ELF-1 (cell line): ENCODE measurements around the gene RABEP1.

Experiments
- DNase-seq: peaks from one replicate; pipeline ENCODE4 v3.0.0-alpha.2; 2016; ENCODE audit warnings: low read depth, low spot score

The RABEP1 gene

DNA sequence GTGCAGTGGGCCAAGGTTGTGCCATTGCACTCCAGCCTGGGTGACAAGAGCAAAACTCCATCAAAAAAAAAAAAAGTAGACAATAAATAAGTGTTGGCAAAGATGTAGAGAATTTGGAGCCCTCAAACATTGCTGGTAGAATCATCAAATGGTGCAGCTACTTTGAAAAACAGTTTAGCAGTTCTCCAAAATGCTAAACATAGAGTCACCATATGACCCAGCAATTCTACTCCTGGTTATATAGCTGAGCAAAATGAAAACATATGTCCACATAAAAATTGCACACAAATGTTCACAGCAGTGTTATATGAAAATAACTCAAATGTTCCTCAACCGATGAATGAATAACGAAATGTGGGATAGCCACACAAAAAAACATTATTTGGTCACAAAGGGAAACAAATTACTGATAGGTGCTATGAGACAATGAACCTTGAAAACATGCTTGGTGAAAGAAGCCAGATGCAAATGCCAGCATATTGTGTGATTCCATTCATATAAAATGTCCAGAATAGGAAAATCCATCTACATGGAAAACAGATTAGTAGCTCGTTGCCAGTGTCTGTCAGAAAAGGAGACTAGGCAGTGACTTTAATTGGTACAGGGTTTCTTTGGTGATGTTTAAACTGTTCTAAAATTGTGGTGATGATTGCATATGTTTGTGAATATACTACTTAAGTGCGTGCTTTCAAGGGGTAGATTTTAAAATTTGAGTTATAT is 12.7 kb upstream of the RABEP1 start:
- DNase-seq: no peak

DNA sequence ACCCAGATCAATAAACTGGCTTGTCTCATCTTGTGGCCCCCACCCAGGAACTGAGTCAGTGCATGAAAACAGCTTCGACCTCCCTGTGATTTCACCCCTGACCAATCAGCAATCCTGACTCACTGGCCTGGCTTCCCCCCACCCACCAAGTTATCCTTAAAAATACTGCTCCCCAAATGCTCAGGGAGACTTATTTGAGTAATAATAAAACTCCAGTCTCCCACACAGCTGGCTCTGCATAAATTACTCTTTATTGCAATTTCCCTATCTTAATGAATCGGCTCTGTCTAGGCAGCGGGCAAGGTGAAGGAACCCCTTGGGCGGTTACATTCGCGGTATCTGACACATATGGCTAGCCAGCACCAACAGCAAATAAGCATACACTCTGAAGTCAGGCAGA is 9.8 kb upstream of the RABEP1 start:
- no peak for DNase-seq

DNA sequence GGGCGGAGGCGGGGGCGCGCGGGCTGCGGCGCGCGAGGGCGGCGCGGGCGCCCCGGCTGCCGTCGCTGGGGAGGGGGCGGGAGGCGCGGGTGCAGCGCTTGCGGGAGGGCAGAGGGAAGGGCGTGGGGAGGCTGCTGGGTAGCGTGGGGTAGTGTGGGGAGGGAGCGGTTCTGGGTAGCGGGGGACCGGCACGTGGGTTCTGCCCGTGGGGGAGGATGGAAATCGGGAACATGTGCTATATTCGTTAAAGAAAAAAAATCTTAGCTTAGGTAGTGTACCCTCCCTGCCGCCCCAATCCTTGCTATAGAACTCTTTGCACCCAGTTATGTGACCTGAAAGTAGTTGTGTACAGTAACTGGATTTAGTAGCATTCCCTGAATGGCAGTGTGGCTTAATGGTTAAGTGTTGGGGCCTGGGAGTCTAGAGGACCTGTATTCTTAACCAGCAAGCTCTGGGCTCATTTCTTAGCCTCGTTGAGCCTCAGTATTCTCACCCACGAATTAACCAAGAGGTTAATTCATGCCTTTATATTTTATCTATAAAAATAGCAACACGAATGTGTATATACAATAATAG is 646 bp downstream of the RABEP1 start:
- no peak for DNase-seq

DNA sequence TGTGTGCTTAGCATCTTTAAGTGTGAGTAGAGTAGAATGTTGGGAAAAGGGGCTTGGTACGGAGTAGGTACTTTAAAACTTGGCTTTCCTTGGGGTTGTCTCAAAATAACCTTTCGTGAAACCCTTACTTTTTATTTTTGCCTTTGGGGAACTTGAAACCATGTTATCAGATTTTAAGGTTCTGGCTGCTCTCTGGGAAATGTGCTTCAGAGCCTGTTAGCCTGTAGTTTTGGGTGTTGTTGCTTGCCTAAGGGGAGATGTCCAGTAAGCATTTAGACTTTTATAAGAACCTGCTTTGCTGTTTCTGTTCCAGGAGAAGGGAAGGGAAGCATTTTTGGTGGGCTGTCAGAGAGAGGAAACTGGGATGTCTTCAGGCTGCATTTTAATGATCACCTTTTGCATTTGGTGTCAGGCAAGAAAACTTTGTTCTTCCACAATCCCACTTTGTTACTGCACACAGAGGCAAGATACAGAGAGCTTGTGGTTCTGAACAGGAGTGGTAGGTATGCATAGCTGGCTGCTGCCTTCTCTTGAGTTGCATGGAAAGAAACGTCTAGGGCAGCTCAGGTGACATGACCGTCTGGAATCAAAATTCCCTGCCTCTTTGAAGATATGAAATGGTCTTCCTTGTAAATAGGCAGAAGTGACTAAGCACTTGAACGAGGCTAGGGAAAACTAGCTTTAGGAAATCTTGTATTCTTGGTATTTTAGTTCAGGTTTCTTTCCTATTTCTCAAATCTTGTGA is 1.7 kb downstream of the RABEP1 start:
- peak; percentile 58 for DNase-seq

DNA sequence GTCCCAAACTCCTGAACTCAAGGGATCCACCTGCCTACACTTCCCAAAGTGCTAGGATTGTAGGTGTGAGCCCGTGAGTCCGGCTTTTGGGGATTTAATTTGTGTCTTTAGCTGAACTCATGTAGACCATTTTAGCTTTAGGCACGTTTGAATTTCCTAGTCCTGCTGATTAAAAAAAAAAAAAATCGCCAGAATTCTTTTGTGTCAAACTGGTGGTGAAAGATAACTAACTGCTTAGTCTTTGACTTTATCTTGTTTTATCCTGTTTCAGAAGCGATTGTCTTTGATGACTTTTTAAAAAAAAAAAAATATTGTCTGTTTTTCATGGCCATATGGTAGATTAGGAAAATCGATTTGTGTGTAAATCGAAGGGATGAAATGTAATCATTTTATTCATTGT is 2.6 kb downstream of the RABEP1 start:
- DNase-seq: no peak

DNA sequence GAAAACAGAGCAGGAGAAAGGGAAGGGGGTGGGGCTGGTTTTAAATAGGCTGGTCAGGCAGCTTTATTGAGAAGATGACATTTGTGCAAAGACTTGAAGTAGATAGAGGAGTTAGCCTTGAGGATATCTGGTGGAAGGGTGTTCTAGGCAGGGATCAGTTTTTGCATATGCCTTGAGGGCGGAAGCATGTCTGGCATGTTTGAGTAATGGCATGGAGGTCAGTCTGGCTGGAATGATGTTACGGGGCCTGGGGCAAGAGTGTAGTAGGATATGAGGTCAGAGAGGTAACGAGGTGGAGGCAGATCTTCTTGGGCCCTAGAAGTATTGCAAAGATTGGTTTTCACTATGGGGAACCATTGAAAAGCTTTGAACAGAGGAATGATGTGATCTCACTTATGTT is 4.8 kb downstream of the RABEP1 start:
- DNase-seq: peak; percentile 96

DNA sequence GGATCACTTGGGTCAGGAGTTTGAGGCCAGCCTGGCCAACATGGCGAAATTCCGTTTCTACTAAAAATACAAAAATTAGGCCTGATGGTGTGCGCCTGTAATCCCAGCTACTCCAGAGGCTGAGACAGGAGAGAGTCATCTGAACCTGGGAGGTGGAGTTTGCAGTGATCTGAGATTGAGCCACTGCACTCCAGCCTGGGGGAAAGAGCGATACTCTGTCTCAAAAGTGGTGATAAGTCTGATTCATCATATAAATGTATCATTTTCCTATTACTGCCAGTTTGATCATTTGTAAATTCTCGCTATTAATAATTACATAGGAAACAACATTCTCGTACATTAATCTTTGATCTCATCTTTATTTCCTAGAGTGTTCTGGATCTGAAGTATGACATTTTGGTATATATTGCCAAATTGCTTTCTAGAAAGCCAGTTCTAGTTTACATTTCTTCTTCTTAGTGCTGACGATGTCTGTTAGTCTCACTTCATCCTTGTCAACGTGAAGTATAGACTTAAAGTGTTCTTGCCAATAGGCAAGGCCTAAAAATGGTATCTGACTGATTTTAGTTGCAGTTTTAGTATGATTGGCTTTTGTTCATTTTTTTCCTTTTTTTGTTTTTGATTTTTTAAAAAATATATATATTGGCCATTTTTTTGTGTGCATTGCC is 9.7 kb downstream of the RABEP1 start:
- DNase-seq: no peak

DNA sequence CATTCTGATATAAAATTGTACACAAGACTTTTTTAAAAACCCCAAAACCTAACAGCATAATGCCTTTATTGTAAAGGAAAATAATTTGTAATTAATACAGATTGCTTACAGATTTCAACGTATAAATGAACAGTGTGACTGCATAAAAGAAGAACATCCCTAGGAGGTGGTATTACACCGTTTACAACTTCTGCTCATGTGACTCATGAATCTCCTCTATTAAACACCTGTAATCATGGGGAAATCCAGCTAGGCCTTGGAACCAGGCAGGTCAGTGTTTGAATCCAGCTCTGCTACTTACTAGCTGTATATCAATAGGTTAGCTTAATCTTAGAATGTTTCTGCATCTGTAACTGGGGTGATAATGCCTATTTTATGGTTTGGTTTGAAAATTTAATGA is 15.2 kb downstream of the RABEP1 start:
- no peak for DNase-seq

DNA sequence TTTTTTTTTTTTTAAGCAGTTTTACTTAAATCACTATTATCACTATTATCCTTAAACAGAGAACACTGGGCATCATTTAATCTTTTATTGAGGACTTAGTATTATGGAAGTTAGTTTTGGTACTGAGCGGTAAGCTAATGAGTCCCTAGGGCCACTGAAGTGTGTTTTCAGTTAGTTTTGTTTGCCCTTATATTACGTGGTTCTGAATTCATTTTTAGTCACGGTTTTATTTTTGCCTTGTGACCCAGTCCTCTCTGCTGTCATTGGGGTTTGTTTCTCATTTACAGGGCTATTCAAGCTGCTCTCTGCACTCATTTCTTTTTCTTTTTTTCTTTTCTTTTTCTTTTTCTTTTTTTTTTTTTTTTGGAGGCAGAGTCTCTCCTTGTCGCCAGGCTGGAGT is 17.3 kb downstream of the RABEP1 start:
- DNase-seq: no peak

DNA sequence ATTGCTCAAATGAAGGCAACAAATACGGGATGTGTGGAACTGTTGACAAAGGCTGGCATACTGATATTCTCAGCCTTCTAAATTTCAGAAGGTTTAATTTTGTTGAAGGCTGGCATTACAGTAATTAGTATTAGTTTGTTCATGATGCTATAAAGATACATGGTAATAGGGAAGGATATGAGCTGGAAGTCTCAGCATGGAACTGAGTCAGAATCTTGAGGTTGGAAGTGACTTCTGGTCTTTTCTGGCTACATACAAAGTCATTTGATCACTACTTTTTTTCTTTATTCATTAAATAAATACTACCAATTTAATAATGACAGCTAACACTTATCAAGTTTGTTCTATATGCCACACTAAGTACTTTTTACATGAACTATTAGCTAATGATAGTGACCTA is 22.6 kb downstream of the RABEP1 start:
- DNase-seq: no peak

DNA sequence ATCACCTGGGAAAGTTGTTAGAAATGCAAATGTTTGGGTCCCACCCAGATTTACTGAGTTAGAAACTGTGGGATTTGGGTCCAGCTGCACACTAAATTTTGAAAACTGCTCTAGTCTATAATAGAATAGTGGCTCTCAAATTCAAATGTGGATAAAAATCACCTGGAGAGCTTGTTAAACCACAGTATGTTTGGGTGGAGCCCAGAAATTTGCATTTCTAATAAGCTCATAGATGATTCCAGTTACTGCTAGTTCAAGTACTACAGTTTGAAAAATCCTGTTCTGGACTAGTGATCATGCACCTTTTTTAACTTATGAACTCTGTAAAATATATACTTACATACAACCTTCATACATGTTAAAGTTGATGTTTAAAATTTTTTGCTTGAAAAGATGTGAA is 27.8 kb downstream of the RABEP1 start:
- DNase-seq: no peak

DNA sequence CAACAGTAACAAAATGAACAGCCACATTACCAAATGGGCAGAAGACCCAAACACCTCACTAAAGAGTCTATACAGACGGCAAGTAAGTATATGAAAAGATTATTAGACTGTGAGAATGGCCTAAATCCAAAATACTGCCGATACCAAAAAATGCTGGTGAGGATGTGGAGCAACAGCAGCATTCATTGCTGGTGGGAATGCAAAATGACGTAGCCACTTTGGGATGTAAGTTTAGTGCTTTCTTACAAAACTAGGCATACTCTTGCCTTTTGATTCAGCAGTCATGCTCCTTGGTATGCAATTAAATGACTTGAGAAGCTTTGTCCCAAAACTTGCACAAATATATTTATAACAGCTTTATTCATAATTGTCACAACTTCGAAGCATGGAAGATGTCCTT is 43.8 kb downstream of the RABEP1 start:
- no peak for DNase-seq

DNA sequence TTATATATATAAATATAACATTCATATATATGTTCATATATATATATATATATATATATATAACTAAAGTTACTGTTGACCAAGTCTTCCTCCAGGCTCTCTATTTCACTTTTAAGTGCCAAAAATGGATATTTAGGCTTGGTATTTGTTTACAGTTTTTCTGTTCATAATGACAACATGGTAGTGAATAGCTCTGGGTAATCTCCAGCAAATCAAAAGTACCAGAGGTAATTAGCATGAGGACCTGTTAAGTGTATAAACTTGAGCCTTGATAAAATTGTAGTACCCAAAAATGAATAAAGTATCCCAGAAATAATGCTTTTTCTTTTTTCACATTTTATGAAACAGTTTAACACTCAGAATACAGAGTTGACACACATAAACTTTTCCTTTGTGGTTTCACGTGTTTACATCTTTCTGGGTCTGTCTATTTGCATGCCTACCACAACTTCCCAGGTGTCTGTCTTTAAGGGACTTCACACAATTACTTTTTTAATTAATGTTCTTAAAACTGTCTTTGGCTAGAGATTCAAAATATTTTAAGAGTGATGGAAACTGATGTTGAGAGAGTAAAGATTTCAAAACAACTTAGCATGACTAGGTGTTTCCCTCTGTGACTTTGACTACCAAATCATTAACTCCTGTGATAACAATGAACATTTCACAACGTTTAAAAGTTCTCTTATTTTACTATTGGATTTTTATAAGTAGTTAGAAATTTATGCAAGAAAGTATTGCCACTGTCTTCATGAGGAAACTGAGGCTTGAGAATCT is 47.9 kb downstream of the RABEP1 start:
- DNase-seq: no peak

DNA sequence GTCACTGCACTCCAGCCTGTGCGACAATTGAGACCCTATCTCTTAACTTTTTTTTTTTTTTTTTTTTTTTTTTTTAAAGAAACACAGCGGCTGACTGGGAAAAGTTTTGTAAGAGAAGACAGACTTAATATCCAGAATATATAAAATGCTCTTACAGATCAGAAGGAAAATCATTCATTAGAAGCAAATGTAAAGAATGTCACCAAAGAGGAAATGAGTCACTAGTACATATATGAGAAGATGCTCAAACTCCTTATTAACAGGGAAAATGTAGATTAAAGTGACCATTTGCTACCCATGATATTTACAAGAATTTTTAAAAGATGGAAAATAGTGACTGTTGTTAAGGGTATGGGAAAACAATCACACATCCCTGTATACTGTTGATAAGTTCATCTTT is 48.9 kb downstream of the RABEP1 start:
- DNase-seq: no peak

DNA sequence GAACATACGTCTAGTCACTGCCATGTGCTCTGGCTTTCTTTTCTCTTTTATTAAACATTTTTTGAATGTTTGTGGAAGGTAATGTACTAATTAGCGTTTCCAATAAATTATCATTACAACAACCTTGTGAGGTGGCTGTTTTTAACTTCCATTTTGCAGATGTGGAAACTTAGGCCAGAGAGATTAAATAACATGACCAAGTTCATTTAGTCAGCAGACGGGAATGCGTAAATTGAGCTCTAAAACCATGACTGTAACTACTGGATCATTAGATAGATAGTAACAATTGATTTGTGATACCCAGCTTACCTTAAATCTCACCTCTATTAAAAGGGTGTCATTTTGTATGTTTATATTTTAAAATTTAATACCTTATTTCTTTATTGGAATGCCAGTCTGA is 49.4 kb downstream of the RABEP1 start:
- no peak for DNase-seq

DNA sequence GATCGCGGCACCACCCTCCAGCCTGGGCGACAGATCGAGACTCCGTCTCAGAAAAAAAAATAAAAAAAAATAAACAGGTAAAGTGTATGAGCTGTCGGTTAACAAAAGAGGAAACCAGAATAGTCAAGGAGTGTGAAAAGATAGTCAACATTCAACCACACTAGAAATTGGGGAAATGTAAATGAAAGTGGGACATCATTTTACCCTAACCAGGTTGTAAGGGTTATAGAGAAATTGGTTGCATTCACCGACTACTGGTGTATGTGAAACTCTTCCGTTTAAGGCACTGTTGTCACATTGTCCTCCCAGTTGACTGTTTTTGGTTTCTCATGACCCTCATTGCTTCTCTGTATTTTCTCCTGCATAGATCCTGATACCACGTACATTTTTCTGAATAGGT is 62.8 kb downstream of the RABEP1 start:
- no peak for DNase-seq

DNA sequence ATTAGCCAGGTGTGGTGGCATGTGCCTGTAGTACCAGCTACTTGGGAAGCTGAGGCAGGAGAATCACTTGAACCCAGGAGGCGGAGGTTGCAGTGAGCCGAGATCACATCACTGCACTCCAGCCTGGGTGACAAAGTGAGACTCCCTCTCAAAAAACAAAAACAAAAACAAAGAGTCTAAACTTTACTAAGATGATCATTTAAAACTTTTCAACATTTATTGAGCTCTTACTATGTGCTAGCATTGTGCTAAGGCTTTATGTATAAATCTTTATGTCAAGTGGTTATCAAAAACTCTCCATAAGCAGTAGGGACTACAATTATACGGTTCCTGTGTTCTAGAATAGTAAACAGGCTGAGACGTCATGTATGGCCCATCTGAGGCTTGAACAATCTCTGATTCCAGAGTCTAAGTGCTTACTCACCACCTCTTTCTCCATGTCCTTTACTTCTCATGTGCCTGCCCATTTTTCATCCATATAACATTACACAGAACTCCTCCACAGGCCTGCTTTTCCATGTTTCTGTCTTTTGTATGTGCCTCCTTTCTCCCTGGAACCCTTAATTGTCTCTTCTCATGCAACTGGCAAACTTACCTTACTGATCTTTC is 70.7 kb downstream of the RABEP1 start:
- DNase-seq: no peak

DNA sequence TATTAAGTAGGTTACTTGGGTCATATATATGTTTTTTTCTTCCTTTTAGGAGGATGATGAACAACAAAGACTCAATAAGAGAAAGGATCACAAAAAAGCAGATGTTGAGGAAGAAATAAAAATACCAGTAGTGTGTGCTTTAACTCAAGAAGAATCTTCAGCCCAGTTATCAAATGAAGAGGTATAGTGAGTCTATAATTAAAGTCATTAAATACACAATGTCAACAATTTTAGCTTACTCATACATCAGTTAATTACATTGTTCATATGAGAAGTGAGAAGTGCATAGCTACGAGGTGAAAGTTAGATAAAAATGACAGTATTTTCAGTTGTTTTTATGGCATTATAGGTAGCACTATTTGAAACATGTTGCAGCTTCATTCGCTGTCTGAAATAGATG is 72.2 kb downstream of the RABEP1 start:
- DNase-seq: no peak

DNA sequence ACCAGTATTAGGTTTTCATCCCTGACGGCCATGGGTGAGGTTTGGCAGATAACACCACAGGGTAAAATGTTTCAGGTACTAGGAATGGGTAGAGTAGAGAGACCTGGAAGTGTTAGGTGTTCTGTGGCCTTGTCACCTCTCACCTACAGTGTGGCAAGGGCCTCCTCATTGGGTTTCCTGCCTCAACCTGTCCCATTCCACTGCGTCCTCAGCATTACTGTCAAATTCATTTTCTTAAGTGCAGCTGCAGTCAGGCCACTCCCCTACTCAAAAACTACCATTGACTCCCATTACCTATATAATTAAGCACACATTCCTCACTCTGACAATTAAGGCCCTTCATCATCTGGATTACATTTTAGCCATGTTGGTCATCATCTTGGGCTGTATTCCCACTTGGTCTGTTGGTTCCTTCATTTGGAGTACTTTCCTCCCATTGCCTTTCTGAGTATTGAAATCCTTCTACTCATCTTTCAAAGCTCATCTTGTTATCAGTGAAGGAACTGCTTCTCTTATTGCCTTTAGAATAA is 72.9 kb downstream of the RABEP1 start:
- no peak for DNase-seq

DNA sequence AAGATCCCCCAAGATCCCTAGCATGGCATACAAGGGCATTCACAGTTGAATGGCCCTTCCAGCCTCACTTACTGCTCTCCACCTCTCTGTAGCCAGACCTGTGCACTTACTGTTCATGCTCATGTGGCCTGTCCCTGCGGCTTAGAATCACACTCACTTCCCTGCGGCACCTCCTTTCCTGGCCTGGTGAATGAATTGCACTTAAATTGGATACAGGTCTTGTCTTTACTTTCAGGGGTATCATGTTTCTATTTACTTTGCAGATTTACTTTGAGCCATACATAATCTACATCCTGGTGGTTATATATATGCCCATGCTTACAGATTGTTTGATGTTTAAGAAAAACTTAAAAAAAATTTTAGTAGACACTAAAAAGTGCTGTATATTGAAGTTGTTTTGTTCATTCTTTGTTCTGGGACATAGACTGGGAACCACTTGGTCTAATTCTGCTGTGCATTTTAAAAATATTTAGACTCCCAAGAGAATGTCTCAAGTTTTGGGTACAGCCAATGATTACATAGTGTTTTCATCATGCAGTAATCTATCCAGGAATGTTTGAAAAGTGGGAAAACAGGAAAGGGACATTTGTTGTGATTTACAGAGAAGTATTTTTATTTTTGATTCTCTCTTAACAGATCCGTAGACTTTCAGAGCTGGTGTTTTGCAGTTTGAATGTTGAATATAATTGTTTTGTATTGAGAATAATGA is 73.5 kb downstream of the RABEP1 start:
- DNase-seq: no peak
